CD4-positive, alpha-beta T cell treated with Interleukin-15 for 1 hour (primary cell): ENCODE data around the gene BIRC7.

Experiments used
- DNase-seq: peaks from one replicate; pipeline ENCODE4 v3.0.0-alpha.2; 2020

The BIRC7 gene

GRCh38 chr20:63268671-63269439 is 33.1 kb downstream of the BIRC7 start:
- DNase-seq, result no peak

DNA sequence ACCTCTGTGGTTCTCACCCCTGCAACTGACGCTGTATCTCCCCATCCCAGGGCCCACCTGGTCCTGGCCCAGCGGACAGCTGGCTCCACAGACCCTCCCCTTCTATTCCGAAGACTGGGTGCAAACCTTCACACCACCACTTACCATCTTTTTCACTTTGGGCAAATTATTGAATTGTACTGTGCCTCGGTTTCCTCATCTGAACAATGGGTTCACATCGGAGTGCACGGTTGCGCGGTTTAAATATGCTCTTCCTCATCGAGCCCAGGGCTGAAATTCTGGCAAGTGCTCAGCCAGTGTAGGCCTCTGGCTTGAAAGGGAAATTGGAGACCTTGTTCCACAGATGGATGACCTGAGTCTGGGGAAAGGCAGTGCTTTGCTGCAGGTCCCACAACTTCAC is 34.0 kb downstream of the BIRC7 start:
- DNase-seq, result no peak

DNA sequence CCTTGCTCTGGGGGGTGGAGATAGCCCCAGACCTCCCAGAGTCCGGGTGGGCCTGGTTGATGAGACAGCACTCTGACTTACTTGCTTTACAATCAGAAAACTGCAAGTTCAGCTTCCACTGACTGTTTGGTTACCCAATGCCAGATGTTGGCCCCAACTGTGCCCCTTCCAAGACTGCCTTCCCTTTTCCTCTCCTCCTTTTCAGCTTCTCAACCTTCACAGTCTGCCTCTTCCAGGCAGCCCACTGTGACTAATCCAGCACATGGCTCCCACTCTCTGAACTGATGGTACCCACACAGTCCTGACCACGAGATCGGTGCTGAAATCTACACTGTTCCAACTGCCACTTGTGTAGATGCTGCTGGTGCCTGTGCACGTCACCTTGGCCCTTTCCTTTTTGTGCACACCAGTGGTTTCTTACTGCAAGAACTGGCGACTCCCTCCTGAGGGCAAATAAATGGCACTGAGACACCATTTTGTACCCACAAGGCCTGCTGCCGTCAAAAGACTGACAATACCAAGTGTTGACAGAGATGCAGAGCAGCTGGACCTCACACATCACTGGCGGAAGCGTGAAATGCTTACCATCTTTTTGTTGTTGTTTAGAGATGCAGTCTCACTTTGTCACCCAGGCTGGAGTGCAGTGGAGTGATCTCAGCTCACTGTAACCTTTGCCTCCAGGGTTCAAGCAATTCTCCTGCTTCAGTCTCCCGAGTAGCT is 35.1 kb downstream of the BIRC7 start:
- DNase-seq, result no peak

GRCh38 chr20:63272105-63273058 is 36.7 kb downstream of the BIRC7 start, which contains the start of gene ARFGAP1:
ARFGAP1 (plus strand) TSS chr20:63272813; CDS start chr20:63275581, 2,768 bp downstream.
- DNase-seq, result peak; percentile 88

- DNase-seq, result no peak
These were observed 37.4 kb downstream of the BIRC7 start for GRCh38 chr20:63273059-63273579.

DNA sequence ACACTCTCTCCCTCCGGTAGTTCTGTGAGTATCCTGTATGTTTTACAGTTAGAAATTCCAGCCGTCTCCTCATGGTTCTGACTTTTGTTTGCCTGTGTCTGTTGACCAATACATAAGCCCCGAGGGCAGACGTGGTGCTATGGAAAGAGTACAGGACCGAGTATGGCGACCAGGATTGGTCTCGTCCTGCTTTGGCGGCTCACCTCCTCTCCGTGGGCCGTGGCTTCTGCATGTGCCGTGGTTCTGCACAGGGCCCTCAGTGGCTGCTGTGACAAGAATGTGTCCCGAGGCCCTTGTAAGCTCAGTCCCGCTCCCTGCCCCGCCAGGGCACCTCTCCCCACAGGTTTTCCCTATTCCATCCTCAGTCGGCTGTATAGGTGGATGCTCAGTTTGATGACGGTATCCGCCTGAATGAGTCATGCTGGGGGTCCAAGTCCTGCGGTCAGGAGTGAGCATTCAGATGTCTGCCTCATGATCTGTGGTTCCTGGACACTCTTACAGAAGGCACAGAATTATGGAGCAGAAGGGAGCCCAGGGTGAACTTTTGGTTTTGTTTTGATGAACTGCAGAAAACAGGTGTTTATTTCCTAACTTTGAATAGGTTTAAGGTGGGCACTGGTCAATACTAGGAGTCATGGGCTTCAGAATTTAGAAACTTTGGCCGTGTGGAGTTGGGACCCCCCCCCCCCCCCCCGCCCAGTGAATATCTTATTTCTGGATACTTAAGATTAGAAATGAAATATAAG is 38.1 kb downstream of the BIRC7 start:
- DNase-seq, result no peak

- DNase-seq, result no peak
These were observed 38.9 kb downstream of the BIRC7 start for GRCh38 chr20:63274381-63275228.

- no peak for DNase-seq
These were observed 40.1 kb downstream of the BIRC7 start for GRCh38 chr20:63275825-63276224.

DNA sequence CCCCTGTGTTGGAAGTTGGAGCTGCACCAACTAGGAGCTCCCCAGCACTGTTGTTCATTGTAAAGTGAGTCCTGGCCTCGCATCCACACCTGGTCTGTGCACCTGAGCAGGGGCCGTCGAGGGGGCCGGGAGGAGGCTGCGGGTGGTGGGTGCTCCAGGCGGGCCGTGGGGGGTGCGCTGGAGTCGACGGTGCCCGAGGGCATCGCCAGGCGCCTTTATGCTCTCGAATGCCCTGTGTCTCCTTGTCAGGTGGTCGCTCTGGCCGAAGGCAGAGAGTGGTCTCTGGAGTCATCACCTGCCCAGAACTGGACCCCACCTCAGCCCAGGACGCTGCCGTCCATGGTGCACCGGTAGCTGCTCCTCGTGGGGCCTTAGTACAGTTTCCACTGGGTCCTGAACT is 41.3 kb downstream of the BIRC7 start:
- no peak for DNase-seq

DNA sequence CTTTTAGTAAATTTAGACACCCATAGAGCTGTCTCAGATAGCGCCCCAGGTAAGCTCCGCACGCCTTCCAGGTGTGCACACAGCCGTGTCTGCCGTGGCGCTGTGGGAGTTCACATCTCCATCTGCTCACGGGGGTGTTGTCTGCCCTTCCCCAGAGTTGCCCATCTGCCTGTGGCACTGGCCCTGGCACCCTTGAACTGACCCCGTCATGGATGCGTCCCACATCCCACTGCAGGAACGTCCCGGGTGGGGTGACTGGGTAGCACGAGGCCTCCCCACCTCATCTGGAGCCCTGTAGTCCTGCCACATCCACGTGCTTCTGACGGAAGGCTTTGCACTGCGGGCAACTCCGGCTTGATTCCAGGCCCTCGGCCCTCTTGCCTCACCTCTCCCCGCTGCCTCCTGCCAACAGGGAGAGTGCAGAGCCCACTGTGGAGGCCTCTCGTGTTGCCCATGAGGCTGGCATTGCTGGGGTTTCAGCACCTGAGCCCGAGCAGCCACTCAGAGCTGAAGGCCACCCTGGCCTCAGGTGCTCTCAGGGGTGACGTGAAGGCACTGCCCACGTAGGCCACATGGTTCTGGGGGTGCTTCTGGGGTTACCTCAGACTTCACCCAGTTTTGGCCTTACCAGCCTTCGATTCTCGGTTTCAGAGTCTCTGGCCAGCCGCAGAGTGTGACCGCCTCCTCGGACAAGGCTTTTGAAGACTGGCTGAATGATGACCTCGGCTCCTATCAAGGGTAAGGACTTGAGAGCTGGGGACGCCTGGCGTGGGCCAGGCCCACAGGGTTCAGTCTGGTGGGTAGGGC is 42.0 kb downstream of the BIRC7 start:
- no peak for DNase-seq

DNA sequence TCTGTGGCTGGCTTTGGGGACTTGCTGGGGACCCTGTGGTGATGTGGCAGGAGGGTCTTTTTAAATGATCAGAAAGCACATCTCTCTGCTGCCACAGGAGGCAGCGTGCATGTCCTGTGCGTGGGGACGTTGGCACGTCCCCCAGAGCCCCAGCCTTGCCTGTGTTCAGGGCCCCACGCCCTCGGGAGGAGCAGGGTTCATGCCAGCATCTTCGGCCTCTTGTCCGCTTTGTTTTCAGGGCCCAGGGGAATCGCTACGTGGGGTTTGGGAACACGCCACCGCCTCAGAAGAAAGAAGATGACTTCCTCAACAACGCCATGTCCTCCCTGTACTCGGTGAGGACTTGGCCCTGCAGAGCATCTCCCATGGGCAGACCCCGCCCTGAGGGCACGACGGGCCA is 43.0 kb downstream of the BIRC7 start:
- DNase-seq, result no peak

GRCh38 chr20:63279931-63280330 is 44.2 kb downstream of the BIRC7 start:
- DNase-seq, result no peak

DNA sequence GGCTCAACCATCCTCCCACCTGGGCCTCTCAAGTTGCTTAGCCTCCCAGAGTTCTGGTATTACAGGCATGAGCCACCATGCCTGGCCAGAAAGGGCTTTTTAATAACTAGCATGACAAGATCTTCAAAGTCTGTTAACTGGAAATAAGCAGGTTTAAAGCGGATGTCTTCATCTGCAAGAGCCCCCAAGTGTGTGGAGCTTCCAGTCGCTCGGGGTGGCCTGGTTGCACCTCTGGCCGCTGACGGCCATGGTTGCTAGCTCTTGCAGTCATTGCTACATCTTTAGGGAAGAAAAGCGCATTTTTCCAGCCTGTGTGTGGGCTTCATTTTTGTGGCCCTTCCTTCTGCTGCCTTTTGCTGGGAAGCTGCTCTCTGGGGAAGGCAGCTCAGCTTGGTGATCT is 44.7 kb downstream of the BIRC7 start:
- no peak for DNase-seq

DNA sequence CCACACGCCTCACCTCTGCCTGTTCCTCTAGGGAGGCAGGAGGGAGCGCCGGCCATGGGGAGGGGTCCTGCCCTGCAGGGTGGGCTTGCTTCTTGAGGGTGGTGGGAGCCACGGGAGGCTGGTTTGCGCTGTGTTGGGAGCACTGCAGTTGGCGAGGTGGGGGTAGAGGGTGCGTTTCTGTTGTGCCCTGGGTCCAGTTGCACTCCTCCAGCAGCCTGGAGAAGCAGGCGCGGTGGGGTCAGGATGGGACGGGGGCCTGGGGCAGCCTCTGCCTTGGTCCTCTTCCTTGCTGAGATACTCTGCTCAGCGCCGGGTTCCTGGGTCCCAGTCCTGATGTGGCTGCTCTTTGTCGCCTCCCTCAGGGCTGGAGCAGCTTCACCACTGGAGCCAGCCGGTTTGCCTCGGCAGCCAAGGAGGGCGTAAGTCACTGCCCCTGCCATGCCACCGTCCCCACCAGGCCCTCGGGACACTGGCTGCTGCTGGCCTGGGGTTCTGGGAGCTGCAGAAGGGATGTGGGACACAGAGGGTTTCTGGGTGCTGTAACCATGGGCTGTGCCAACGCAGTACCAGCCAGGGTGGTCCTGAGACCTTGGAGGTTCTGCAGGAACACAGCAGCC is 45.3 kb downstream of the BIRC7 start:
- no peak for DNase-seq

GRCh38 chr20:63281742-63282665 is 46.3 kb downstream of the BIRC7 start:
- DNase-seq, result no peak

GRCh38 chr20:63282946-63283345 is 47.2 kb downstream of the BIRC7 start:
- DNase-seq, result no peak

DNA sequence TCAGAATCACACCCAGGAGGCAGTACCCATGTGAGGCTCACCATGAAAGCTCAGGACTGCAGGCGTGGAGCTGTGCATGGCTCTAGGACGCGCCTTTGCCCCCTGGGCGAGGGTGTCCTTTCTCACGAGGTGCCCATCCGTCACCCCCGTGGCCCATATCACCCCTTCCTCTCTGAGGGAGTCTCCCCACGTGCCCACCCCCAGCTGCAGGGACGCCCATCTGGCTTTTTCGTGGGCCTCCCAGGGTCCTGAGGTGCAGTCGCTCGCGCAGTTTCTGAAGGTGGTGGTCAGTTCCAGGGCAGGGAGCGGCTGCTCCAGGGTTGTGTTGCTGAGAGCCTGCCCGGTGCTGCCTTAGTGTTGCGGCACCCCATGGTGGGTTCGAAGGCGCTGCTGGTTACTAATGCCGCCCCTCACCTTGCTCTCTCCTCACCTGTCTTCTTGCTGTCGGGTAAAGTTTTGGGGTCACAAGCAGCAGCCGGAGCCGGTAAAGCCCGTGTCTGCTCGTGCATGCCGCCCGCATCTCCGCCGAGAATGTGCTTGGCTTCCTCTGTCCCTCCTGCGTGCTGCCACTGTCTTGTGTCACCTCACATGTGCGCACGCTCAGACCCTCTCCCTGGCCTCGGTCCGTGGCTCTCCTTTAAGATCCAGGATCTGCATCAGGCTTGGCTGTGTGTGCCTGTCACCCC is 47.8 kb downstream of the BIRC7 start:
- DNase-seq, result no peak

DNA sequence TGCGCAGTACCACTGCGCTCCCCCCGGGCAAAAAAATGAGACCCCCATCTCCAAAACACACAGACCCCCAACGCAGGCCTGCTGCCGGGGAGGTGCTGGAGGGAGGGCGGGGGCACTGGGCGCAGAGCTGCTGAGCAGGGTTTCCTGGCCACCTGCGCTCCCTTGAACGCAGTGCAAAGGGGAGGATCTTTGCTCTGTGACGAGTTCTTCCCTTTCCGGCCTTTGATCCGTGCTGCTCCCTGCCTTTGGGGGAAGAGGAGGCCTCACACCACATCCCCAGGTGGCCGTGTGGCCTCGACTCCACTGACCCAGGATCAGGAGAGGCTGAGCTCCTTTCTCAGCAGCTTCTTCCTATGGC is 48.4 kb downstream of the BIRC7 start:
- no peak for DNase-seq
